ENCODE data around the gene ADCY5. TPM values are rescaled to one million over a fixed set of nuclear protein-coding genes. Genes with fewer than 3 reads are reported as not detected.

The ADCY5 gene
- total RNA-seq, 1 experiment from 2014 or later: not detected

DNA sequence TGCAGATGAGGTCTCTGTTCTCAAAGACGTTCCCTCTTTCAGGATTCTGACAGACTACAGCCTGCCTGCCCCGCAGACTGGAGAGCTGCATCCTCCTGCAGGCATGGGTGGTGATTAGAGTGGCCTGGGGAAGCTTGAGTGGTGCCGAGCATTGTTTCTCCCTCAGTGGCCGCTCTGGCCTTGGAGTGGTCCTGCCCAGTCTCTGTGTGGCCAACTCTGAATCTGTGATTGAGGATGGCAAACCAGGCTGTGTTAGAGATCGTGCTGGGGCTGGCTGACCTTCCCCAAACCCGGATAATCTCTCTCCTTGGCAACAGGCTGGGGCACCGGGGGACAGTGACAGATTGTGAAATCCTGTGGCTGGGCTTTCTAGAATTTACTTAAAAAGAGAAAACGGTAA is 11.0 kb upstream of the ADCY5 start:
- DNase-seq (ENCODE audit: extremely low read depth, low read depth): no peak

DNA sequence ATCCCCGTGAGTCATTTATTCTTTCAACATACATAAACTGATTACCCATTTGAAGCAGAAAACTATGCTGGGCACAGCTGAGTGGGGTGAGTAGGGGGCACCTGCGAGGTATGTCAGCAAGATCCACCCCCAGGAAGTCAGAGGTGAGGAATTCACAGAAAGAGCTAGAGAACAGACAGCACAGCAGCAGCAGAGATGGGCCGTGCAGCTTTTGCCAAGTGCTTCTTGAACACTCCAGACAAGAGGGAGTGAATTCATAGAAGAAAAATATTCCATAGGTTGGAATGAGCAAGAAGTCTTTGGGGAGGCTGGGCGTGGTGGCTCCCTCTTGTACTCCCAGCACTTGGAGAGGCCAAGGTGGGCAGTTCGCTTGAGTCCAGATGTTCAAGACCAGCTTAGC is 9.4 kb upstream of the ADCY5 start:
- no peak for DNase-seq (ENCODE audit: extremely low read depth, low read depth)

GRCh38 chr3:123457841-123458240 is 9.0 kb upstream of the ADCY5 start:
- DNase-seq (ENCODE audit: extremely low read depth, low read depth): no peak

DNA sequence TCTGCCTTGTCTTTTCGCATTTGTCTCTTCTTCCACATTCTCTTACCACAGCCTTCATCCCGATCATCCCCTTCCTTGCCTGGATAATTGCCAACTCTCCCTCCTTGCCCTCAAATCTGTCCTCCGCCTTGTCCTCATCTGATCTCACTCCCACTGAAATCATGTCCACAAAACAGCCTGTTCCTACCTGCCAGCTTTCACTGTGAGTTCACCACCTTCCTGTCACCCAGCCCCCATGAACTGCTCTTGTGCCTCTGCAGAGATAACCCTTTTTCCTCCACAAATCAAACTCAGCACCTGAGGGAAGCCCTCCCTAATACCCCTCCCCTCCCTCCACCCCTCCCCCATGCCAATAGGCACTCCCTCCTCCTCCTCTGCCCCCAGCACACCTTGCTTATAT is 4.8 kb upstream of the ADCY5 start:
- DNase-seq (ENCODE audit: extremely low read depth, low read depth): no peak

DNA sequence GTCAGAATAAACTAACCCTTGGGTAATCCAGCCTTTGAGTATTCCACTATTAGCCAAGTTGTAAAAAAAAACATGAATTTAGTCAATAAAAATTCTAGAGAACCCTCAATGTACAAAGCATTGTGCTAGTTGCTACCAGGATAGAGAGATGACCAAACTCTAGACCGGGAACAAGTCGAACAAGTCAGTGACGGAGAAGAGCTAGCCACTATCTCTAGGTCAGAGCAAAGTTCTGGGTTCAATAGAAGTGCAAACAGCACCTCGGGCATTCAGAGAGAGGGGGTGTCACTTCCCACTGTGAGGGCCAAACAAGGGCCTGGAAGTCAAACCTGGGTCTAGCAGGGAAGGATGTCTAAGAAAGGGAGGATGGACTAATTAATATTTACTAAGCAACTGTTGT is 2.3 kb upstream of the ADCY5 start:
- DNase-seq (ENCODE audit: extremely low read depth, low read depth): no peak

GRCh38 chr3:123449997-123450604 is 1.2 kb upstream of the ADCY5 start:
- DNase-seq (ENCODE audit: extremely low read depth, low read depth): no peak

GRCh38 chr3:123449102-123449996 is 459 bp upstream of the ADCY5 start:
- DNase-seq (ENCODE audit: extremely low read depth, low read depth): no peak

DNA sequence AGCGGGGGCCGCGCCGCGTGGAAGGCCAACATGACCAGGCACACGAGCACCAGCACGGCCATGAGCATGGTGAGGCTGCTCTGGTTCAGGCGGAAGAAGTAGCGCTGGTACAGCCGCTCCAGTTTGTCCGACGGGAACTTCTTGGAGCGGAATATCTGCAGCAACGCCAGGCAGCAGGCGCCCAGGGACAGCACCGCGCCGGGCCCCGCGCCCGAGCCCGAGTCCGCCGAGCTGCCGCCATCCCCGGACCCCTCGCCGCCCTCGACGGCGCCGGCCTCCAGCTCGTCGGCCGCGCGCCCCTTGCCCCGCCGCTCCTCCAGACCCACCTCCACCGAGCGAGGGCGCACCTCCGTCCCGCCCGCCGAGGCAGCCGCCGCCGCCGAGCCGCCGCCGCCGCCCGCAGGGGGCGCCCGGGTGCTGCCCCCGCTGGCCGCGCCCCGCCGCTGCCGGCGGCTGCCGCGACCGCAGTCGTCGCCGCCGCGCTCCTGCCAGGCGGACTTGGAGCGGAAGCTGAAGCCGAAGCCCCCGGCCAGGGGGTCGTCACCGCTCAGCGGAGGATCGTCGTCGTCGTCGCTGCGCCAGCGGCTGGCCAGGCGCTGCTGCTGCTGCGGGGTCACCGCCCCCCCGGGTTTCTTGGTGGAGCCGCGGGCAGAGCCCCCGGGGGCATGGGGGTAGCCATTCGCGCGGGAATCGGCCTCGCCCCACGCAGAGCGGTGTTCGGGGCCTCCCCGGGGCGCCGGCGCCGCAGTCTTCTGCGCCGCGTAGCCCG is 957 bp downstream of the ADCY5 start:
- DNase-seq (ENCODE audit: extremely low read depth, low read depth): no peak

DNA sequence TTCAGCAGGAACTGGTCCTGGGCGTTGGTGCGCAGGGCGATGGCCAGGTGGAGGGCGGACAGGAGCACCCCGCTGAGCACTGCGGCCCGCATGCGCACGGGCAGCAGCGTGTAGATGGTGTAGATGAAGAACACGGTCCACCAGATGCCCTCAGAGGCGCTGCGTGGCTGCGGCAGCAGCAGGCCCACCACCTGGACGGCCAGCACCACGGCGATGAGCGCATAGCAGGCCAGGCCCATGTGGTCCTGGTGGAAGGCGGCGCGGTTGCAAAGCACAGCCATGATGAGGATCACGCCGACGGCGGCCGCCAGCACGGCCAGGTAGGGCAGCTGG is 1.5 kb downstream of the ADCY5 start:
- no peak for DNase-seq (ENCODE audit: extremely low read depth, low read depth)

DNA sequence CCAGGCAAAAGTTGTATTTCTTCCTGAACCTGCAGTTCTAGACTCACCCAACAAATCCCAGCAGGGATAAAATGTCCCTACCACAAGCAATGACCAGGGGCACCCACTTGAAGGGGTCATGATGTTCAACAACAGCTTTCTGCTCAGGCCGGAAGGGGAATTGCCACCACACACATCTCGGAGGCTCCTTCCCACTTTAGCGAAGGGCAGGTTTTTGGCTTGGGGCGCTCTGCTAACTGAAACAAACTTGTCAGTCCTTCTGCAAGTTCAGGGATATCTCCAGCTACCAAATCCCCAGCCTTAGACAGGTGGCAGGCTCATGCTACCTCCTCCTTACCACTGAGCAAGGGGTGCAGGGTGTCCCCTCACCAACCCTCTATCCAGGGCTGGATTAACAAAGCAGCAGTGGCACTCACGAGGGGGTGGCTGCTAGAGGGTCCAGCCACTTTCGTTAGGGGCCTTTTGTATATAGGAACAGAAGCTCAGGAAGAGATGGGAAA is 2.2 kb downstream of the ADCY5 start:
- DNase-seq (ENCODE audit: extremely low read depth, low read depth): no peak

- DNase-seq (ENCODE audit: extremely low read depth, low read depth): no peak
Measured at GRCh38 chr3:123446210-123446609, 2.7 kb downstream of the ADCY5 start.

DNA sequence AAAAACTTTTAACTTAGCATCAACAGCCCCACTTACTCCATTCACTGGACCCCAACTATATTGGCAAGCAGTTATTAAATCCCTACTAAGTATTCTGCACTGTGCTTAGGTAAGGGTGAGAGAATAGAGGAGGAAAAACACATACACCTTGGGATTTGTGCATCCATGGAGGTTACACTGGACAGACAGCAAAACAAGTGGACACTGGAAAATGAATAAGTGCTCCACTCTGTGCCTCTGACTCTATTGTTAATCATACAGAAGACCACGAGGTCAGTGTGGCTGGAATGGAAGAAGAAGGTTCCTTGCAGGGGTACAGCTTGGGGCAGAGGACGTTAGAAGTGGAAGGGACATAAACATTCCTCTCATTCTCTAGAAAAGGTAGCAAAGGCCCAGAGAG is 3.2 kb downstream of the ADCY5 start:
- no peak for DNase-seq (ENCODE audit: extremely low read depth, low read depth)

GRCh38 chr3:123444744-123445143 is 4.1 kb downstream of the ADCY5 start:
- no peak for DNase-seq (ENCODE audit: extremely low read depth, low read depth)

DNA sequence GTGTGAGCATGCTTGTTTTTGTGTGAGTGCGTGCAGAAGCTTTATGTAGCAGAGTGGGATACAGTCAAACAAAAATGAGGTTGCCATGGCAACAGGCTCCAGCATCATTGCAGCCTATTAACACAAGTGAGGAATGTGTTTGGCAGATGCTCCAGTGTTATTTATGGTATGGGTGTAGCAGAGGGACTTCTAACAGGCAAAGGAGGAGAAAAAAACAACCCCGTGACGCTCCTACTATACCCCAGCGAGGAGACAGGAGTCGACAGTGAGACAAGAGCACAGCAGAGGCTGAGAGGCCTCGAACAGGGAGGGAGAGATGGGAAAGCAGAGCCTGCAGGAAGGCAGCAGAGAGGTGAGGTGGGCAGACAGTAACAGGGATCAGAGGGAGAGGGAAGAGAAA is 4.9 kb downstream of the ADCY5 start:
- no peak for DNase-seq (ENCODE audit: extremely low read depth, low read depth)

DNA sequence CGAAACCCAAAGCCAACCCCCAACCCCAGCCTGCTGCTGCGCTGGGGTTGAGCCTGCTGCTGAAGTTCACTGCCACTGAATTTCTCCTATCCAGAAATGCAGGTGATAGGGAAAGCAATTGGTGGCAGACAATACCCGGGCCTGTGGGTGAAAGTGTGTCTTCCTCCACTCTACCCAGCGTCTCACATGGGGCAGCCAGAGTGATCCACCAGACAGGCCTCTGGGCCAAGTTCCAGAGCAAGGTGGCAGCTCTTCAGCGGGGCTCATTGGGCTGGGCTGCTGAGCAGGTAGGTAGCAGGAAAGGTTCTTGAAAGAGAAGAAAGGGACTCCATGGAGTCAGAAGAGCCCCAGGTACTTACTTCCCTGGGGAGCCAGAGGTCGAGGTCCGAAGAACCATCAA is 6.0 kb downstream of the ADCY5 start:
- no peak for DNase-seq (ENCODE audit: extremely low read depth, low read depth)

- DNase-seq (ENCODE audit: extremely low read depth, low read depth): no peak
Measured at GRCh38 chr3:123442125-123442524, 6.8 kb downstream of the ADCY5 start.

- DNase-seq (ENCODE audit: extremely low read depth, low read depth): no peak
Measured at GRCh38 chr3:123439806-123440580, 8.9 kb downstream of the ADCY5 start.

DNA sequence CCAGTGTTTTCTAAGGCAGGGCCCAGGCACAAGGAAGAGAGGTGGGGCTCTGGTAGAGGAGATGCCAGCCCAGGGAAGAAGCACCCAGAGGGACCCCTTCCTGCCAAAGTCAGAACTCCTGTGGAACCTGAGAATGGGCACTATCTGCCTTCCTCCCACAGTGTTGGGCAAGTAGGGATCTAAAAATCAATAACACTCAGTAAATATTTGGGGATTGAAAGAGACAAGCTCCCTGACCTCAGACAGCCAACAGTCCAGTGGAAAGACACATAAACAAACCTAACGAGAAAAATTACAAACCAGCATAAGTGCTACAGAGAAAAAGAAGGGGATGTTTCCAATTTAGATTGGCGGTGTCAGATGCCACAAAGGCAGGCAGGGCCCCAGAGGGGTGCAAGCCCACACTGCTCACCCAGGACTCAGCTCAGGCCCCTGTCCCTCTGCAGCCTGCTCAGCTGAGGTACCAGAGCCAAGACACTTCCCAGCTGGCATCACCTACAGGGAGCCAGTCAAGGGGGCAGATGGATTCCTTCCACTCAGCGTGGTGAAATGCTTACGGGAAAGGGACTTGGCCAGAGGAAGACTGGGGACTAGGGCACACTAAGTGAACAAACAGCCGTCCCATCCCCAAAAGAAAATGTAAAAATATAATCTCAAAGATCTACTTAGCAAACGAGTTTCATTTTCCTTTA is 15.9 kb downstream of the ADCY5 start:
- DNase-seq (ENCODE audit: extremely low read depth, low read depth): no peak

DNA sequence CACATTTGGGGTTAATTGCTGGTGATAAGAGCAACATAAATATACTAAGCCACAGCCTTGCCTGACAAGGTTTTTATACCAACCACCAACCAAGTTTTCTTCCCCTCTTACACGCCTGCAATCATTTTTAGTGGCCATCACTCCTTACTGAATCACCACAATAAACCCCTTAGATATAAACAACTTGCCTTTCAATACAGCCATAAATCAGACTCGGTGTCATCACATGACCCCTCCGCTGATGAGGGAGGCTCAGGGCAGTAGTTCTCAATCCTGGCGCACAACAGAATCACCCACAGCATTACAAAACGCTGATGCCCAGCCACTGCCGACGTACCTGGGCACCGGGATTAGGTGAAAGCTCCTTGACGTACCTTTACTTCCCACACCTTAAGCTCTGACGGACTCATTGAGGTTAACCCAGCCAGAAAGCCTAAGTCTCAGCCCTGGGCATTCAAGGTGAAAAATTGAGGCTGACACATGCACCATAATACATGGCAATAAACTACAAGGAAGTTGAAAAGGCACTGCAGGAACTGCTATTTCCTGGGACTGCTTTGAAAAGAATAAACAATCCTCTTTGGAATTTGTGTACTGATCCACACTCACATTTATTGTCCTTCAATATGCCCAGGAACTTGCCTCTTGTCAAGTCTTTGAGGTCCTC is 17.1 kb downstream of the ADCY5 start:
- no peak for DNase-seq (ENCODE audit: extremely low read depth, low read depth)

Measured in NCI-H460 (cell line).